NOMO-1 treated with DMSO at 0.1 percent for 48 hours (cell line): ENCODE measurements around the gene TOE1.
A peak's percentile ranks its signal among the peaks of the same experiment; 100 is the strongest.

Experiments
- DNase-seq: peaks from one replicate; lab custom pipeline; 2025; ENCODE audit not compliant: unreplicated experiment; lab: John Stamatoyannopoulos, UW

Gene TOE1

DNA sequence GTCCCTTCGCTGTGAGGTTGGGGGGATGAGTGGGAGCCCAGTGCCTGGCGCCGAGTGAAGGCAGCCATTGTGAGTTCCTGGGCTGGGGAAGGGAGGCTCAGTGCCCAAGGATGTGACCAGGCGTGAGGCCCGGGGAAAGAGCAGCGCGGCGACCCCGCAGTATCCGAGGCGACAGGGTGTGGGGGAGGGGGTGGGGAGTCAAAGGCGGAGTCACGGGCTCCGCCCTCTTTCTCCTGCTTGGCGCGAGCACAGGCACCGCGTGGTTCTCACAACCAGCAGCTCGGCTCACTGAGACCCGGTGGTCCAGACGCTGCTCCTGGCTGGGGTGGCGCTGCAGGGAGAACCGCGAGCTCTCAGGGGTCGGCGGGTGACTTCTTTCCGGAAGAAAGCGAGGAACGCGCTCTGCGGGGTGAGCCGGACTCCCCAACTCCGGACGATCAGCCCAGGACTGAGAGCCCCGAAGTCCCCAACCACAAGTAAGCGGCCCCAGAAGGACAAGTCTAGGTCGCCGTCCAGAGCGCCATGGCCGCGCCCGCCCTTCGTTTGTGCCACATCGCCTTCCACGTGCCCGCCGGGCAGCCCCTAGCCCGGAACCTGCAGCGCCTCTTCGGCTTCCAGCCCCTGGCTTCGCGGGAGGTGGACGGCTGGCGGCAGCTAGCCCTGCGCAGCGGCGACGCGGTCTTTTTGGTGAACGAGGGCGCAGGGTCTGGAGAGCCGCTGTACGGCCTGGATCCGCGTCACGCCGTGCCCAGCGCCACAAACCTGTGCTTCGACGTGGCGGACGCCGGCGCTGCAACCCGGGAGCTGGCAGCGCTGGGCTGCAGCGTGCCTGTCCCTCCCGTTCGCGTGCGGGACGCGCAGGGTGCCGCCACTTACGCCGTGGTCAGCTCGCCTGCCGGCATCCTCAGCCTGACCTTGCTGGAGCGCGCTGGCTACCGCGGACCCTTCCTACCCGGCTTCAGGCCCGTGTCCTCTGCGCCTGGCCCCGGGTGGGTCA lies 13.0 kb upstream of the TOE1 start, which contains the start of gene HPDL:
Gene HPDL, plus strand, starts transcription at position 269 of the 997 bp plus-strand sequence. Its CDS starts 254 bp downstream, at position 523.
- peak; percentile 50 for DNase-seq

DNA sequence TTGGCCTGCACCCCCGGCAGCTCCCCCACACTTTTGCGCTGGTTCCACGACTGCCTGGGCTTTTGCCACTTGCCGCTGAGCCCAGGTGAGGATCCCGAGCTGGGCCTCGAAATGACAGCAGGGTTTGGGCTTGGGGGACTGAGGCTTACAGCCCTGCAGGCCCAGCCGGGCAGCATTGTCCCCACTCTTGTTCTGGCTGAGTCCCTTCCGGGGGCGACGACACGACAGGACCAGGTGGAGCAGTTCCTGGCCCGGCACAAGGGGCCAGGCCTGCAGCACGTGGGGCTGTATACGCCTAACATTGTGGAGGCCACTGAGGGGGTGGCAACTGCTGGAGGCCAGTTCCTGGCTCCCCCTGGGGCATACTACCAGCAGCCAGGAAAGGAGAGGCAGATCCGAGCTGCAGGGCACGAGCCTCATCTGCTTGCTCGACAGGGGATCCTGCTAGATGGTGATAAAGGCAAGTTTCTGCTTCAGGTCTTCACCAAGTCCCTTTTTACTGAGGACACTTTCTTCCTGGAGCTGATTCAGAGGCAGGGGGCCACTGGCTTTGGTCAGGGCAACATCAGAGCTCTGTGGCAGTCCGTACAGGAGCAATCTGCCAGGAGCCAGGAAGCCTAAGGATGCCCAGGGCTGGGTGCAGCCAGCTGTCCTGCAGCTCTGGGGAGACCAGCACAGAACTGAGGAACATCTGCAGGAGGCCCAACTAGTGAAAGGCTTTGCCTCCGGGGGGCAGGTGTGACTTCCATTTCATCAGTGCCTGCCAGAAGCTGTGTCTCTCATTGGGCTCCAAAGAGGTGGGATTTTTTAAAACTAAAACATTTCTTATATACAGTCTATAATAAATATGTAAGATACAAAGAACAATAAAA lies 12.1 kb upstream of the TOE1 start:
- DNase-seq, result no peak

DNA sequence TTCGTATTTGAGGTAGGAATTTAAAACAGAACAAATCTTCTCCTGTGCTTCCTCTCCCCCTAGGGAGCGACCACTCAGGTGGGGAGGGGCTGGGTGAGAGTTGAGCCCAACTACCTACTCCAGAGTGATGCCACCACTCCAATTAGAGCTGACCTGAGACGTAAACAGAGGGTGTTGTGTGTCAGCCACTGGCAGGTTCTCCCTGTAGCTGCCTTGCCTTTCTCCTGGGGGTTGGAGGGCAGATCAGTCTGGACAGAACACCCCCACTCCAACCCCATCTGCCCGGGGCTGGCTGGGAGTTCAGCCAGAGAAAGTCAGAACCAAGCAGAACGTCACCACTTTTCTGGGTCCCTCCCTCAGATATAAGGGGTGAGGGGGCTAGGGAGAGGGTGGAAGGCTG lies 11.3 kb upstream of the TOE1 start:
- DNase-seq, result no peak

DNA sequence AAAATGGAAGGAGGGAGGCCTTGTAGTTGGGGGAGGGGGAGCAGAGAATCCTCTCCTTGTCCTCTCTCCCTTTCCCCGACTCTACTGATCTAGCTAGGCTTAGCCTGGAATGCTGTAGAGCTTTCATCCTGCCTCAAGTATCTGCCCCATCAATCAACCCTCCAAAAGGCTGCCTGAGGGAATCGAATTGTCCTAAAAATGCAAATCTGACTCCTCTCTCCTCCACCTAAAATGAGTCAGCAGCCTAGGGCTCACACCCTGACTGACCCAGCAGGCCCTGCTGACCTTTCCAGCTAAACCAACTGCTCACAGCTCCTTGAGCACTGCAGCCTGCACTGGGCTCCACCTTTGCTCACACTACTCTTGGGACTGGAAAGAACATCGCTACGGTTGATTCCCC lies 10.5 kb upstream of the TOE1 start:
- DNase-seq, result no peak

DNA sequence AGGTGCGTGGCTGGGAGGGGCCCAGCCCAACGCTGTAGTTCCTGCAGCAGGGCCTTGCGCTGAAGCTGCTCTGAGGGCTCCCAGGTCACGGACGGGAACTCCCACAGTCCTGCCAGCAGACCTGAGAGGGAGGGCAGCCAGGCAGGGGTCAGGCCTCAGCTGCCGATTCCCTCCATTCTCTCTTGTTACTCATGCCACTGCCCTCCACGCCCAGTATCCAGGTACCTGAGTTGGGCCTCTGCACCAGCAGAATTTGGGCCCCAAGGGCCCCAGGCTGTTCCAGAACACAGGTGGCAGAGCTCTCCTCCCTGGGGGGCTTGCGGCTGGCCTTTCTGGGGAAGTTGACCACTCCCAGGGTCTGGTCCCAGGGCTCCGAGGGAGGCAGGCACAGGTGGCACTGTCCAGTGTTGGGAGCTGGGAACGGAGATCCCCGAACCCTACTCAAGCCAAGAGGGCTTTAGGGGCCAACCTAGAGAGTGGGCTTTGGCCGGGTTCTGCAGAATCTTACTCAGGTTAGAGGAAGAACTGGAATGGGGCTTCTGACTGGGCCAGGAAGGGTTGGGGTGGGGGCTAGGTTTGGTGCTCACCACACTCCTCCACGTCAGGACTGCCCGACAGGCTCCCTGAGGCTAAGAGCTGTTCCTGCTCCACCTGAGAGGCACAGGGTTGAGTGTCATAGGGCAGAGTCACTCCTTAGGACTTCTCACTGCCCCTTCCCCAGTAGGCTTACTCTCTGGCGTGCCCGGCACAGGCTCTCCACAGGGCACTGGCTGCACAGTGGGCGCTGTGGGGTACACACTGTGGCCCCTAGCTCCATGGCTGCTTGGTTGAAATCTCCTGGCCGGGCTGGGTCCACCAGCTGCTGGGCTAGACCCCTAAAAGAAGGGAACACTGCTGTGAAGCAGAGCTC lies 8.3 kb upstream of the TOE1 start:
- no peak for DNase-seq

DNA sequence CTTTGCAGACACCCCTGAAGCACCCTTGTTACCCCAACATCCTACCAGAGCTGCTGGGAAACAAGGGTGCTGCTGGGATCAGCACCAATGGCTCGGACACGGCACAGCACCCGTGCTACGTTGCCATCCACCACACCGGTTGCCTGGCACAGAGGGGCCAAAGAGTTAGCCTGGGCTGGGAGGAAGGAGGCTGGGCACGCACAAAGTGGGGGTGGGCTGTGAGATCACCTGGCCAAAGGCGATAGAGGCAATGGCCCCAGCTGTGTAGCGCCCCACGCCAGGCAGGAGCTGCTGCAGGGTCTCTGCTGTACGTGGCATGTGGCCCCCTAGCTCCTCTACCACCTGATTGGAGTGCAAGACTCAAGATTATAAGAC lies 7.6 kb upstream of the TOE1 start:
- no peak for DNase-seq

DNA sequence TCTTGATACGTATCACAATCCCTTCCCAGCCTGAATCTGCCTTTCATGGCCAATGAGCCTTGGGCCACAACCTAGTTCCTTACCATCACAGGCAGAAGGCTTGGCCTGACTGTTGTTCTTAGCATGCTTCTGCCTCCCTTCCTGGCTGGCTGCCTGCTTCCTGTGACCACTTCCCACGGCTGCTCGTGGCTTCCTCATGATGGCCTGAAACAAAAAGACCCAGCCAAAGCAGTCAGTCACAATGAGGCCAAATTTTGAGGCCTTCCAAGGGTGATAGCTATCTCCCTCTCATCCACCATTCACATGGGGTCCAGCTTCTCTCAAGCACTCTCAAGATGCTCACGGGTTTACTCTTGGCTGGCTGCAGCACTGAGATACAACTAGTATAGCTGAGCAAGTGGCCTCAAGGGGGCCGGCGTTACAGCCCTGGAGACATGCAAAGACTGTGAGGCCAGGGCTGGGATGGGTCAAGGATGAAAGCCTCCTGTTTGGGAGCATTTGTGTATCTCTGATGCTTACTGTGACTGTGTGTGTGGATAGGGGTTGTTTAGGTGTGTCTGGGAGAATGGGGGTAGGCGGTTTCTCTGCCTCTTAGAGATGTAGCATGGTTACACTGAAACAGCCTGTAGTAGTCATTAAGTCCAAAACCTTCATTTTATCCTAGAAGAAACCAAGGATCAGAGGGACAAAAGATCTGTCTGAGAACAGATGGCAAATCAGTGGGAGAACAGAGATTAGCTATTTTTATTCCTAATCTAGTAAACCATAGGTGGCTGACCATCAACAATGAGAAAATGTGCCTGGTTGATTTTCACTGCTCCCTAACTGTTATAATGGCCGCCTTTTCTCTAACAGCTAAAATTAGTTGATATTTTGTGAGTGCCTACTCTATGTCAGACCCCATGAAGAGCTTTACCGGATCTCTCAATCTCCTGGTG lies 5.4 kb upstream of the TOE1 start:
- DNase-seq, result no peak

DNA sequence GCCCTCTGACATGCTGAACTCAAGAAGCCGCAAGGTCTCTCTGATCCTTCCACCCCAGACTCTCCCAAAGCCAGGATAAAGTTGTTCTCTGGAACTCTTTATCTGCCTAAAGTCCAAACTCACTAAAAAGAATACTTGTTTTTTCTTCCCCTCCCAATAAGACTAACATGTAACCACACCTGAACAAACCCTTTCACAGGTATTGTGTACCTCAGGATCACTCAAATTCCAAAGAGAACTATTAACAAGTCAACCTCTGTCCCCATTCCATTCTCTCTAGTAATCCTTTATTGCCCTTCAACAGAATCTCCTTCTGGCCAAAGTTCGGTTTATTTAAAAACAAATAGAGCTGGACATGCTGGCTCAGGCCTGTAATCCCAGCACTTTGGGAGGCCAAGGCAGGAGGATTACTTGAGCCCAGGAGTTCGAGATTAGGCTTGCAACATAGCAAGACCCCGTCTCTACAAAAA lies 4.1 kb upstream of the TOE1 start:
- DNase-seq, result no peak

DNA sequence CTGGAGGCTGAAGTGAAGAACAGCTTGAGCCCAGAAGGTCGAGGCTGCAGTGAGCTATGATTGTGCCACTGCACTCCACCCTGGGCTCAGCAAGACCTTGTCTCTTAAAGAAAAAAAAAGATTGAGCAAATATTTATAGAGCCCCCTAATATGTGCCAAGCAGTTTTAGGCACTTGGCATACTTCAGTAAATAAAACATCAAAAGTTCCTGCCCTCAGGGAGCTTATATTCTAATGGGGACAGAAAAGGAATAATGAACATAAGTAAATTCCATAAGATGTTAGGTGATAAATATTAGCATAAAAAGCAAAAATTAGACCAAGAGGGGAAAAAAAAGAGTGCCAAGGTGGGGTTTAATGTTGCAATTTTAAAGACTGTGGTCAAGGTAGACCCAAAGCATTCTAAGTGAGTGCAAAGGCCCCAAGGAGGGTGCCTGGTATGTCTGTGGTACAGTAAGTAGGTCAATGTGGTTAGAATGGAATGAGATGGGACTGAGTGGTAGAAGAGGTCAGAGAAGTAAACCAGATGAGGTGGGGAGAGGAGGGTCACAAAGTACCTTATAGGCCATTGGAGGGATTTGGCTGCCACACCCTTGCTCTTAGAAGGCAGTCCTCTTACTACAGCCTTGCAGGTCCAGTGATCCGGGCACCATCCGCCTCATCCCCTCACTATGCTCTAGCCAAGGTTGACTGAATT lies 2.2 kb upstream of the TOE1 start:
- no peak for DNase-seq

DNA sequence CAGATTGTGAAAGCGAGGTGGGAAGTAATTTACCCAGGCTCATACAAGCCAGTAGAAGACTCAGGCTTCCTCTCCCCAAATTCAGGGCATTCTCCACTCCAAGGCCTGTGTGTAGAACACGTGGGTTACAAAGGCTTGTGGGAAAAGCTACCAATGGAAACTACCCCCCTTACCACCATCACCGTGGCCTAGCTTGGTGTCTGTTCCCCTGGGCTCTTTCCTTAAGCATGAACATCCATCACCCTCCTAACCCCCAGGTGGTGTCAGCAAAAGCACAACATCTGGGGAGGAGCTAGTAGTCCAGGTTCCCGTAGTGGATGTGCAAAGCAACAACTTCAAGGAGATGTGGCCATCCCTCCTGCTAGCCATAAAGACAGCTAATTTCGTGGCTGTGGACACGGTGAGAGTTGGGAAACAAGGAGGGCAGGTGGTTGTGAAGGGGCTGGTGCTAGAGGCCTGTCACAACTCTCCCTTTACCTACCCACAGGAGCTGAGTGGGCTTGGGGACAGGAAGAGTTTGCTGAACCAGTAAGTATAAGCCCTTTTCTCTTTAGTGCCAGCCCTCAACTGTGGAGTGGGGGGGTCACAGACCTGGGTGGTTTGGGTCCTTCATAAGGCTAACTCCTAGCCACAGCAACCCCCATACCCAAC lies 971 bp downstream of the TOE1 start:
- no peak for DNase-seq

DNA sequence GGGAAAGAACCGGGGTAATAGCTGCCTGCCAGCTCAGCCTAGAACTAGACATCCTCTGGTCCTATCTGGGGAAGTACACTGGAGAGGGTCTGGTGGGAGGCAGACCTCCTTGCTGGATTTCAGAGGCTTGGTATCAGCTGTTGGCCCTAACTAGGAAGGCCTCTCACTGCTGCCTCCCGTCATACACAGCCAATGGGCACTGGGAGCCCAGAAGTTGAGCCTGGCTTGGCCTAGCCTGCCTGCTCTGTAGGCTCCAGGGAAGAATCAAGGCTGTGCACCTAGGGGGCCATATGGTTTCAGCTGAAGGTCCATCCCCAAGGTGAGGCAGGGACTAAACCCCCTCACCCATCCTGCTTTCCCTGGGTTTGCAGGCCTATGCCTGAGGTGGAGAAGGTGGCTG lies 4.5 kb downstream of the TOE1 start:
- no peak for DNase-seq

DNA sequence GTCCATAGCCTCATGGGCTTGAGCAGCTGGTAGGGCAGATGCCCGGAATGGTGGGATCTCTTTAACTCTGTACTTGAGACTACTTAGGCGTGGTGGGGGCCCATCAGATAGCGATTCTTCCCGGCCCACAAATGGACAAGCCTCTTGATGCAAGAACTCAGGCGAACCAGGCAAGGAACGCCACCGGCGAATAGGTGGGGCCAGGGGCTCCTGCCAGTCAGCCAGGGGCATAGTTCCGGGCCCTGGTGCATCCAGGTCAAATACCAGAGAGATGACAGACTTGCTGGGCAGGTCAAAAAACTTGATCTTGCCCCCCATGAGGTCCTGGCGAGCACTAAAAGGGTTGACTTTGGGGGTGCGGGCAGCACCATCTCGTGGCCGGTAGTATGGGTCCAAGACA lies 5.0 kb downstream of the TOE1 start:
- DNase-seq, result no peak

DNA sequence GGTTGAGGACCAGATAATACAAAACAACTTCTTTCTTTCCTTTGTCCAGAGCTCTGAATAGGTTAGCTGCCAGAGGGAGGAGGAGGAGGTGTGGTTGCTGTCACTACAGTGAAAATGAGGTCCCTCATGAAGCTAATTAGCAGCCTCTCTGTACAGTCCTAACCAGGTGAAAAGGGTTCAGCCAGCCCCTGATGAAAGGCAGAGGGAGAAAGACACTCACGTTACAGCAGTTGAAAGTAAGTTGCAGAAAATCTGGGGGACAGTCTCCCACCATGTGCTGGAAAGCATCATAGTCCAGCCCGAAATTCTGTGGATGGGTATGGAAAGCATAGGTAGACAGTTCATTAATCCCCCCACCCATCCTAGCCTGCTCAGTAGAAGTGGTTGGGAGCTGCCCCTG lies 6.5 kb downstream of the TOE1 start:
- no peak for DNase-seq

DNA sequence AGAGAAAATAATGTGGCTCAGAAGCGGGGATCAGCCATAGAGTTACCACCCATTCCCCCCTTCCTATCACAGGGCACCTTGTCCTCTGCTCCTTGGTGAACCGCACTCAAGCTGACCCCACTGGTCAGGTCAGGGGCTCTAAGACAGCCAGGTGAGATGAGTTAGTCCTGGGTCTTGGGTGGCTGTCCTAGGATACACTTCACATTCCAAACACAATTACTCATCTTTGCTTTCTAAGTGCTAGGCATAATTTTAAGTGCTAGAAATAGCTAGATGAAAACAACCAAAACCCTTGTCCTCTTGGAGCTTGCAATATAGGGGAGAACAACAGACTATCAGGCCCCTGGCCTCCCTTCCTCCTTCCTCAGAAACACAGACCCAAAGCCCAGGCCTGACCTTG lies 8.1 kb downstream of the TOE1 start:
- DNase-seq, result no peak

DNA sequence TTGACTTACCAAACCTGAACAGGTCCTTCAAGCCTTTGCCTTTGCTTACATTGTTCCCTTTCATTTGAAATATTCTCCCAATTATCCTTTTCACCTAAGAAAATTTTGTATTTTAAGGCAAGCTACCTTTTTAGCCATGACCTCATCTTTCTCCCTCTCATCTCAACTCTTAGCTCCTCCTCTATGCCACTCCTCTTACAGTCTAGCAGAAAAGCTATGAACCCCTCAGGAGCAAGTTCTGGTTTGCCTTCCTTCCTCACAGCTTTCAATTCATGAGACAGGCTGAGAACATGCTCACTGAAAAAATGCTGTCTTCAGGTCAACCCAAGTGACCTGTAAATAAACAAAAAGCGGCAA lies 8.6 kb downstream of the TOE1 start:
- no peak for DNase-seq

DNA sequence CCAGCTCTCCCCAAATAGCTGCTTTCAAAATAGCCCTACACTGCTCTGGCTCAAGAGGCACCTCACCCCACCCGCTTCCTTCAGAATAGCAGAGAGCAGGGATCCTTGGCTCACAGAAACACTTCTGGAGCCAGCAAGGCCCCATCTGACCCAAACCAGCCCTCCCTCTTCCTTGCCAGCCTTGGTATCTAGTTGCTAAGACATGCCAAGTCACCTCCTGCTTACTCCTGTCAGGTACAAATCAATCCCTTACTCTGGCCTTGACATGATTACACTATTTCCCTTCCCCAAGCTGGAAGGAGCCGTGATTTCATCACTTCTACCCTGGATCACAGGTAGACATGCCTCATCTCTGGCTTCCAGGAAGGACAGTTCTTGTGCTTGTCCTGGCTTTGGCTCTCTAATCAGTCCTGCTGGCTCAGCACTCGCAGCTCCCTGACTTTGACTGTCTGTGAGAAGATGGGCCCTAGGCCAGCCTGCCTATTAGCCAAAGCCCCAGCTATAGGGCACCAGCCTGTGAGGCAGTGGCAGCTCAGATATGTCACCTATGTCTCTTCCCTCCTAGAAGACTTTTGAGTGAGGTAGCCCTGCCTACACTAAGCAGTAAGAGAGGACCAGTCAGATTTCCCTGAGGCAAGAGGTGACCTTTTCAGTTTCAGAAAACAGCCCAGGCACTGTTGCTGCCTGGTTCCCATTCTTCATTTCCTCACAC lies 9.2 kb downstream of the TOE1 start:
- DNase-seq, result no peak

DNA sequence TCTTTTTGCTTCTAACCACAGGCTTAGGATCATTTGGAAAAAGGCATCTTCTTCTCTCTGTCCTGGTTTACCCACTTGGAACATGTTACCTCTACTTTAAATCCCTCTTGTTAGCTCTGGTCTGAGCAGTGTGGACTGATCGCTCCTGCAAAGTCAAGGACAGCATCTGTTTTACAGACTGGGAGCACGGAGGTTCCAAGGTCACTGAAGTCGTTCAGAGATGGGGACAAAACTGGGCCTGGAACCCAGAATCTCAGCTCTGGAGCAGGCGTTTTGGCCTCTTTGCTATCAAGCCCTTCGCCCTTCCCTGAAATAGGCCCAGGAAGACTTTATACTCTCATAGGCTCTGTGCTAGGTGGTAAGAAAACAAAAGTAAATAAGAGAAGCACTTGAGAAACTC lies 11.5 kb downstream of the TOE1 start:
- DNase-seq, result no peak

DNA sequence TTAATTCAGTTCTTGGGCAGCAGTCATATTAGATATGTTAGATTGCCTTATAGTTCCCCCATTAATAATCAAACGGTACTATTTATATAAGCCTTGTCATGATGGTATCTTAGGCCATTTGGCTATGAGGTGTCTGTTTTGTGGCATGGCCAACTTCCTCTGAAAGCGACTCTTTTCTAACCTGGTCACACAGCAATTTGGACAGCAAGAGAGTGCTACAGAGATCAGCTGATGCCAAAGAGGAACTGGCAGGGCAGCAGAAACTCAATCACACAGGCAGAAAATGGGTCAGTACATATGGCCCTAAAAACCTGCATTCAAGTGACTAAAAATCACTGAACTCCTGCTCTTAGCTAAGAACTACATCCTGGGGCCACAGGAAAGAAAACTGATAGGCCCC lies 13.7 kb downstream of the TOE1 start:
- no peak for DNase-seq
